ENCODE data around the gene MMP19. TPM values are rescaled to one million over a fixed set of nuclear protein-coding genes. Genes with fewer than 3 reads are reported as not detected.

Gene MMP19, protein sequence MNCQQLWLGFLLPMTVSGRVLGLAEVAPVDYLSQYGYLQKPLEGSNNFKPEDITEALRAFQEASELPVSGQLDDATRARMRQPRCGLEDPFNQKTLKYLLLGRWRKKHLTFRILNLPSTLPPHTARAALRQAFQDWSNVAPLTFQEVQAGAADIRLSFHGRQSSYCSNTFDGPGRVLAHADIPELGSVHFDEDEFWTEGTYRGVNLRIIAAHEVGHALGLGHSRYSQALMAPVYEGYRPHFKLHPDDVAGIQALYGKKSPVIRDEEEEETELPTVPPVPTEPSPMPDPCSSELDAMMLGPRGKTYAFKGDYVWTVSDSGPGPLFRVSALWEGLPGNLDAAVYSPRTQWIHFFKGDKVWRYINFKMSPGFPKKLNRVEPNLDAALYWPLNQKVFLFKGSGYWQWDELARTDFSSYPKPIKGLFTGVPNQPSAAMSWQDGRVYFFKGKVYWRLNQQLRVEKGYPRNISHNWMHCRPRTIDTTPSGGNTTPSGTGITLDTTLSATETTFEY
- 8.4 and 12.1 TPM in 2 replicates for total RNA-seq

DNA sequence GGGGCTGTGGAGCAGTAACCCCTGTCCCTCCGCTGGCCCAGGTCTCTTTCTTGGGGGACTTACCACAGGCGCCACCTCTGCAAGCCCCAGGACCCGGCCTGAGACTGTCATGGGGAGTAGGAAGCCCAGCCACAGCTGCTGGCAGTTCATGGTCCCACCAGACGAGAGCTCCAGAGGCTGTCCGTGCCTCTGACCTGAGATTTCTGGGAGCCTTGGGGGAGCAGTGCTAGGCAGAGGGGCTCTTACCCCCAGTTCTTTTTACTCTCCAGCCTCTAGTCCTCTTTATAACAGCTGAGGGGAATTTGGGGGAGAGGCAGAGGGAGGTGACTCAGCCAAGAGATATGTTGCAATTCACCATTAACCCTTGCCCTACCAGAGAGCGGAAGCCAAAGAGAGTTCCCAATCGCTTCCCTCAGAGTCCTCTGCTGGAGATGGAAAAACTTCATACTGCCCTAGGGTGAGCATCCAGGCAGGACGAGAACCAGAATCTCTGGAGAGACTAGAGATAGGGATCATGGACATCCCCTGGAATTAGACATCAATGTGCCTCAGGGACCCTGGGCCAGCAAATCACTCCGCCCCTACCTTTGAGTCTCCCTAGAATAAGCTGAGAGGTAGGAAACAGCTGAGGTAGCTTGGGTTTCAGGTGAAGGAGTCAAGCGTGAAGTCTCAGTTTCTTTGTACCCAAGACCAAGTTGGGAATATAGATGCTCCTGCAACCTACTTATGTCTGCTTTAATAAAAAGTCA lies at the start of gene MMP19:
Gene MMP19, minus strand, starts transcription at position 256 of the 749 bp plus-strand sequence. Its CDS starts 106 bp downstream, at position 150.

DNA sequence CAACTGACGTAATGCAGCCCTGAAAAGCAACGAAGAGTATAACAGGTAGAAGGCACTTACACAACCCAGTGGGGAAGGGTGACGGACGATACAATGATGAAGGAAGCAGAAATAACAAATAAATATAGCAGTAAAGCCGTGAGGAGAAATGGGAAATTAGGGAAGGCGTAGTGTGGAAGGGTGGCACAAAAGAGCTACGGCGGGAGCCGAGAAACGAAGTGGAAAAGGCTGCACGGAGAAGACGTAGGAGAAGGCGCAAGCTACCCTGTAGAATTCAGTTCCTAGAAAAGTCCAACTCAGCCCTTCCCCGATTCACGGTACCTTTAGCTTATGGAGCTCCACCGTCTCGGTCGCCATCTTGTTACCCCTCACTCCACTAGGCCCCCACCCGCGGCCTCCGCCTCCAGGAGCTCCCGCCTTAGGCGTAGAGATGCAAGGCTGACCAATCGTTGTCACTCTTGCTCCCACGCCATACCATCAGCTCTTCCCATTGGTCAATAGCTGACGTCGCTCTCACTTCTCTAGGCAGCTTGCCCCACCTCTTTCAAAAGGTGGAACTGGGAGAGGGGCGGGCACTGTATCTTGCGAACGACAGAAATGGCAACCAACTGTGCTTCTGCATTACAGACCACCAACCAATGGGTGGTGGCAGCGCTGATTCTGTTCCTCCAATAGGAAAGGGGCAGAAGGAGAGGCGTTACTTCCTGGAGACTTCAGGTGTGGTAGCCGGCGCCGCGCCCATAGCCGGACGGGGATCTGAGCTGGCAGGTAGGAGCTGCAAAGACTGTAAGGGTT lies 25.2 kb downstream of the MMP19 start, which contains the start of the genes ORMDL2 and SARNP:
Gene ORMDL2, plus strand, starts transcription at position 697 of the 795 bp plus-strand sequence. CDS start 959 bp downstream, outside the sequence.
Gene SARNP, minus strand, starts transcription at position 380 of the 795 bp plus-strand sequence. Its CDS starts 23 bp downstream, at position 357.

Other genes starting within 250 kb of the MMP19 start
- gene OR10P1, start 206.0 kb downstream of the MMP19 start, total RNA-seq: not detected in 2 replicates
- 55.0 and 68.8 TPM in 2 replicates for gene ITGA7, start 135.0 kb downstream of the MMP19 start, total RNA-seq
- gene BLOC1S1, start 126.9 kb downstream of the MMP19 start, total RNA-seq: 62.9 and 118 TPM in 2 replicates
- gene RDH5, start 122.5 kb downstream of the MMP19 start, total RNA-seq: 36.7 and 58.9 TPM in 2 replicates
- 2,880 and 3,412 TPM in 2 replicates for gene CD63, start 113.9 kb downstream of the MMP19 start, total RNA-seq
- gene GDF11, start 99.8 kb downstream of the MMP19 start, total RNA-seq: 10.2 and 18.4 TPM in 2 replicates
- 63.2 and 108 TPM in 2 replicates for gene SARNP, start 25.2 kb downstream of the MMP19 start, total RNA-seq
- gene ORMDL2, start 24.9 kb downstream of the MMP19 start, total RNA-seq: 12.2 and 24.9 TPM in 2 replicates
- 72.8 and 74.6 TPM in 2 replicates for gene DNAJC14, start 13.3 kb downstream of the MMP19 start, total RNA-seq
- gene PYM1, start 85.0 kb upstream of the MMP19 start, total RNA-seq: 34.2 and 36.5 TPM in 2 replicates
- 68.6 and 74.2 TPM in 2 replicates for gene DGKA, start 88.2 kb upstream of the MMP19 start, total RNA-seq
- gene PMEL, start 123.1 kb upstream of the MMP19 start, total RNA-seq: 0.33 and 1.6 TPM in 2 replicates
- gene CDK2, start 123.9 kb upstream of the MMP19 start, total RNA-seq: 13.4 and 21.1 TPM in 2 replicates
- gene RAB5B, start 131.1 kb upstream of the MMP19 start, total RNA-seq: 65.5 and 66.2 TPM in 2 replicates
- gene SUOX, start 154.3 kb upstream of the MMP19 start, total RNA-seq: 17.5 and 19.0 TPM in 2 replicates
- 1.2 and 1.7 TPM in 2 replicates for gene IKZF4, start 178.1 kb upstream of the MMP19 start, total RNA-seq
- 136 and 411 TPM in 2 replicates for gene RPS26, start 199.0 kb upstream of the MMP19 start, total RNA-seq
- gene ERBB3, start 237.2 kb upstream of the MMP19 start, total RNA-seq: 0.33 and 2.3 TPM in 2 replicates

All from smooth muscle cell of trachea (primary cell).